GM19351 (cell line): Measurements from ENCODE around the gene LDB1.

Source experiments
- ATAC-seq: cut with Tn5 transposase; IDR thresholded peaks from one replicate; pipeline ENCODE4 v1.9.1; 2021; ENCODE audit warnings: mild to moderate bottlenecking, moderate library complexity; ENCODE audit not compliant: unreplicated experiment

LDB1 gene

DNA sequence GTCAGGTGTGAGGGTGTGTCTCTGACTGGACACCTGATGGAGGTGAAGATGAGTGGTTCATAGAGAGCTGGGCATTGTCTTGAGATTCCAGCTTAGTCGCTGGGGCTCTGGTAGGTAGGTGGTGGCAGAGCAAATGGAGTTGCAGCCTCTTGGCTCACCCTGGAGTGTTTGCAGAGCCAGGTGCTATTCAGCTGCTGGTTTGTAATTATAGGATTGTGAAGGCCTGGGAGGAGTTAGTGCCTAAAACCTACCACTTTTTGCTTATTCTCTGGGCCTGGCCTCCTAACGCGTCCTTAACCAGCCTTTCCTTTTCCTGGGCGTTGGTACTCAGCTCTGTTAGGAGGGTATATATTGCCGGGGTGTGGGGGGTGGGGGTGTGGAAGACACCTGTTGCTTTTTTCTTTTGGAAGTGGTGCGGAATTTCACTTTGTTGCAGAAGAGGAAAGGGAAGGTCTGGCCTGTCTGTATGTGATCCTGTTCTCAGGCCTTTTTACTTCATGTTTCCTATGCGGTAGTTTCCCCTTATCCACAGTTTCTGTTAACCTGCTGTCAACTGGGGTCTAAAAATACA lies 15.9 kb upstream of the LDB1 start:
- no peak for ATAC-seq

DNA sequence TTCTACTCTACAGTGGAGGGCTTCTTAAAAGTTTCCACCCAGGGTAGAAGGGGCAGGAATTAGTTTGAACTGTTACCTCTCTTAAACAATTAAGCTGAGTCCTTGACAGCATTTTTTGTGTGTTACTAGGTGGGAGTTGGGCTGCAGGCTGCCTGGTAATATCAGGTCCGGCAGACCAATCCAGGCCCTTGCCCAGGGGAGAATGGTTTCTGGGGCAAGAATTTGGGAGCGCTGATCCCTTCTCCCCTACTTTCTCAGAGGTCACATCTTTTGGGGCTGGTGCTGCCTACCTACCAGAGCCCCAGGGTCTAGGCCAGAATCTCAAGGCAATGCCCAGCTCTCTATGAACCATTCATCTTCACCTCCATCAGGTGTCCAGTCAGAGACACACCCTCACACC lies 14.2 kb upstream of the LDB1 start:
- ATAC-seq: no peak

DNA sequence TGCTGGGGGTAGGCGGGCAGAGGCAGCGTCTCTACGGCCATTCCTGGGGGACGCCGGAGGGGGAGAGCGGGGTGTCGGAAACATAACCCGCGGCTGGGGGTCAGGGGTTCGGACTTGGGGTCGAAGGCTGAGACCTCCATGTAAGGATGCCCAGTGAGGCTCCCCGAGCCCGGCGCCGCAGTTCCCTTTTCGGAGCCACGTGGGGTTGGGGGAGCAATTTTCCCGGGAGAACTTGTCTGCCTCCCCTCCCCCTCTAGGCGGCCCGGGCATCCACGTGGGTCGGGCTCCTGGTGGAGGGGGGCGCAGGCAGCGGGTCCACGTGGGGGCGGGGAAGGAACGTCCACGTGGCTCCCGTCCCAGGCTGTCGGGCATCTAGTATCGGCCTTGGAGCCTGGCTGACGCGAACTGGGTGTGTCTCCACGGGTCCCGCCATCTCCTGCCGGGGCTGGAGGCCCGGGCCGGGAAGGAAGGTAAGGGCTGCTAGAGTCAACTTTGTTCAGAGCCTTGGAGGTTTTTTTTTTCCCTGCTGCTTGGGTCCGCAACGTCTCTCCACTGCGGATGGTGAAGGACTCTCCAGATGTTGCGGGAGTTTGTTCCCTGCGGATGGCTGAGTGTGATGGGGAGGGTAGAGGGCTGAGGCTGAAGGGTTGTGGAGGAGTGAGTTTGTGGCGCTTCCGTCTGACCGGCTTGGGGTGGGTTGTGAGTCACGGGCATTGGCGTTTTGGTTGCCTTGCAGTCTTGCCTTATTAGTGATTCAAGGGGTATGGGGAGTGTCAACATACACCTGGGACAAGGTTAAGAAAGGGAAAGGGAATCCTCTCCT lies 13.4 kb upstream of the LDB1 start:
- peak; percentile 10 for ATAC-seq

- peak; percentile 92 for ATAC-seq
Measured at GRCh38 chr10:102132563-102133372, 12.6 kb upstream of the LDB1 start, which contains the start of gene PPRC1. PPRC1 (plus strand) TSS chr10:102133040; CDS start chr10:102133069, 29 bp downstream.

GRCh38 chr10:102132193-102132562 lies 12.0 kb upstream of the LDB1 start:
- no peak for ATAC-seq

DNA sequence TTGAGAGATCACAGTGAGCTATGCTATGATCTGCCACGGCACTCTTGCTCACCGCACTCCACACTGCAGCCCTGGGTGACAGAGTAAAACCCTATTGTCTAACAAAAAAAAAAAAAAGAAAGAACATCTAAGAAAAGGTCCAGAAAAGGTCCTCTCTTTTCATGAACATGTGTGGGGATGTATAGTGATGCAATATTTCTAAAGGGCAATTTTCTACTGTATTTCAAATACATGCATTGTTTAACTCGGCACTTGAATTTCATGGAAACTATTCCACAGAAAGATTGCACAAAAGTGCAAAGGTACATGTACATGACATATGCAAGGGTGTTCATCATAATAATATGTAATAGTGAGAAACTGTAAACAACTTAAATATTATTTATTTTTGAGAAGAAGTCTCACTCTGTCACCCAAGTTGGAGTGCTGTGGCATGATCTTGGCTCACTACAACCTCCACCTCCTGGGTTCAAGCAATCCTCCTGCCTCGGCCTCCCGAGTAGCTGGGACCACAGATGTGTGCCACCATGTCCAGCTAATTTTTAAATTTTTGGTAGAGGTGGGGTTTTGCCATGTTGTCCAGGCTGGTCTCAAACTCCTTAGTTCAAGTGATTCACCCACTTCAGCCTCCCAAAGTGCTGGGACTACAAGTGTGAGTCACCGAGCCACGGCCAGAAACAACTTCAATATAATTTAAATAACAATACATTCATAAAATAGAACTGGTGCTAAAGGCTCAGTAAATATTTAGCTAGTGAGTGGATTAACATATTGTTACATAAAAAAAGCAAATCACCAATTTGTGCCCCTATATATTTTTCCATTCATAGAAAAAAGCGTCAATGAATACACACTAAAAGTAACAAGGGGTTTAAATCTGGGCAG lies 11.4 kb upstream of the LDB1 start:
- ATAC-seq: no peak

- no peak for ATAC-seq
Measured at GRCh38 chr10:102123223-102123622, 3.1 kb upstream of the LDB1 start.

- no peak for ATAC-seq
Measured at GRCh38 chr10:102122450-102122849, 2.3 kb upstream of the LDB1 start.

- ATAC-seq: no peak
Measured at GRCh38 chr10:102121739-102122372, 1.7 kb upstream of the LDB1 start.

- ATAC-seq: no peak
Measured at GRCh38 chr10:102120991-102121738, 997 bp upstream of the LDB1 start.

- no peak for ATAC-seq
Measured at GRCh38 chr10:102119417-102120141, 589 bp downstream of the LDB1 start.

GRCh38 chr10:102118867-102119266 lies 1.3 kb downstream of the LDB1 start:
- ATAC-seq: no peak

- no peak for ATAC-seq
Measured at GRCh38 chr10:102117391-102118159, 2.6 kb downstream of the LDB1 start.

- no peak for ATAC-seq
Measured at GRCh38 chr10:102116656-102117055, 3.5 kb downstream of the LDB1 start.

DNA sequence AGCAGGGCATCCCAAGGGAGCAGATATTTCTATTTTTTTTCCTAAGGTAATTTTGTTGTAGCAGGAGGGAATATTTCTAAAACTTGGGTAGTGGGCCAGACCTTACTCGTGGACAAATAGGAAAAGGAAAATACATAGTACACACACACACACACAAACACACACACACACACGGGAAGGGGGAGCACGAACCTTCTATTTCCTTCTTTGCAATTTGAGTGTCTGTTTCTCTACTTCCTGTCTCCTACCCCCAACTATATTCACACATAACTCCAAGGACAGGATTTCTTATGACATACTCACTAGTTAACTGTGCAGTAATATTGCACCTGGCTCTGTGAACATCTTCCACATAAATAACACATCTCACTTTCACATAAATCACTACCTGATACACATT lies 4.4 kb downstream of the LDB1 start:
- ATAC-seq: no peak

DNA sequence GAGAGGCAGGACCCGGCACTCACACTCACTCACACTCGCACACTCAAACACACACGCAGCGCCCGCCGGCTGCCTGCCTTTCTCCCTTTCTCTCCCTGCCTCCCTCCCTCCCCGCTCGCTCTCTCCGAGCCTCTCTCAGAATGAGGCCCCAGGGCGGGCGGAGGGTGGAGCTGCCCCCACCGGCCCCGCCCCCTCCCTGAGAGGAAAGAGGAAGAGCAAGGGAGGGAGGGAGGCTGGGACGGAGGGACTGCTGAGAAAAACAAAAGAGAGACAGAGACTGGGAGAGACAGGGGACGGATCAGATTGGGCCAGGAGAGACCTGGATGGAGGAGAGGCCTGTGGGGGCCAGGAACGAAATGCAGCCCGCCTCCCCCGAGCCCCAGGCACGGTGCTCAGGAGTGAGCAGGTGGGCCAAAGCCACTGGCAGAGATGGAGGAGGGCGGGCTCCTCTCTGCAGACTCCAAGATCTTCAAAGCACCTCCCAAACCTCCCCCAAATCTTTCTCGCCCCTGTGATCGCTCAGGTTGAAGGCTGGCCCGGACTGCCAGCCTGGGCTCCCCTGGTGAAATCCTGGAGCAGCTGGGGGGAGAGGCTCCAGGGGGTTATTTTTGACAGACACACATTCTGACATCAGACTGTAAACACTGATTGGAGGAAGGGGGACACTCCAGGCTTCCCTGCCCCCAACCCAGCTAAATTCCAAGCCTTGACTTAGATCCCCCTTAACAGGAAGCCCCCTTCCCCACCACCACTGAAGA lies 5.1 kb downstream of the LDB1 start:
- ATAC-seq: peak; percentile 67
